Activated T-cell treated with anti-CD3 and anti-CD28 coated beads, Interleukin-2, amount 50 U/mL, for 48 hours (primary cell): Measurements from ENCODE around the gene GAL3ST3.
A peak's percentile ranks its signal among the peaks of the same experiment; 100 is the strongest.
"Not testable (repeated sequence)": the region's sequence is repeated elsewhere in the genome, so short reads cannot be mapped to it uniquely, and the experiment has no call there.

Experiments
- DNase-seq, 2 experiments: peaks; one replicate each; pipeline ENCODE4 v3.0.0-alpha.2; 2020

GAL3ST3 gene, protein sequence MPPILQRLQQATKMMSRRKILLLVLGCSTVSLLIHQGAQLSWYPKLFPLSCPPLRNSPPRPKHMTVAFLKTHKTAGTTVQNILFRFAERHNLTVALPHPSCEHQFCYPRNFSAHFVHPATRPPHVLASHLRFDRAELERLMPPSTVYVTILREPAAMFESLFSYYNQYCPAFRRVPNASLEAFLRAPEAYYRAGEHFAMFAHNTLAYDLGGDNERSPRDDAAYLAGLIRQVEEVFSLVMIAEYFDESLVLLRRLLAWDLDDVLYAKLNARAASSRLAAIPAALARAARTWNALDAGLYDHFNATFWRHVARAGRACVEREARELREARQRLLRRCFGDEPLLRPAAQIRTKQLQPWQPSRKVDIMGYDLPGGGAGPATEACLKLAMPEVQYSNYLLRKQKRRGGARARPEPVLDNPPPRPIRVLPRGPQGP

DNA sequence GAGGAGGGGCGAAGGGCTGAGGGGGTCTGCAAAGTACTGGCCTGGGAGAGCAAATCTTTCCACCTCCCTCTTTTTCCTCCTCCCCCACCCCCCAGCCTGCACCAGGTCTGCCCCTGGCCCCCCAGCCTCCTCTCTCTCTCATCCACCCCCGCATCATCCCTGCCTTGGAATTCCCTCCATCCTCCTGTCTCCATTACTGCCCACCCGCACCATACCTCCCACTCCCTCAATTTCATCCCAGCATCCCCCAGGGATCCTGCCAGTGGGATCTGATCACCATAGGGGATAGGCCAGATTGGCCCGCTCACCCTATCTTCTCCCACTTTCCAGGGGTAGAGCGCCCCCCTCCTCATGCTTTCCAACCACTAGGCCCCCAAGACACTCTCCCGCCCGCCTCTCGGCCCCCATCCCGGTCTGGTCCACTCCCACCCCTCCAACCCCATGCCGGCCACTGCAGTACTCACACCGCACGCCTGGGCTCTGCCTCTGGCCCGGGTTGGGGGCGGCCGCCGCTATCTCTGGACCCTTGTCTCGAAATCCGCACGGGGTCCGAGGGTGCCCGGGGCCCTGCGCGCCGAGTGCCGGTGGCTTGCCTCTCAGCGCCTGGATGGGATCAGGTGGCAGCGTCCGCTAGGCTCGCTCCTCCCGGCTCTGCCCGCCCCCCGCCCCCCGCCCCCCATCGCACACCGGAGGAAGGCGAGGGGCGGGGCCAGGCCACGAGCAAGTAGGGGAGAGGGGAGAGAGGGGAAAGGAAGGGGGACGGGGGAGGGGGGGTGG is at the start of gene GAL3ST3:
Gene GAL3ST3 (minus strand): TSS at position 615 of the 777 bp plus-strand sequence. CDS start 3,746 bp downstream, outside the sequence.
- no peak for DNase-seq

DNA sequence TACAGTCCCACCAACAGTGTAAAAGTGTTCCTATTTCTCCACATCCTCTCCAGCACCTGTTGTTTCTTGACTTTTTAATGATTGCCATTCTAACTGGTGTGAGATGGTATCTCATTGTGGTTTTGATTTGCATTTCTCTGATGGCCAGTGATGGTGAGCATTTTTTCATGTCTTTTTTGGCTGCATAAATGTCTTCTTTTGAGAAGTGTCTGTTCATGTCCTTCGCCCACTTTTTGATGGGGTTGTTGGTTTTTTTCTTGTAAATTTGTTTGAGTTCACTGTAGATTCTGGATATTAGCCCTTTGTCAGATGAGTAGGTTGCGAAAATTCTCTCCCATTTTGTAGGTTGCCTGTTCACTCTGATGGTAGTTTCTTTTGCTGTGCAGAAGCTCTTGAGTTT is 43.2 kb upstream of the GAL3ST3 start:
- DNase-seq, result not testable (repeated sequence)

DNA sequence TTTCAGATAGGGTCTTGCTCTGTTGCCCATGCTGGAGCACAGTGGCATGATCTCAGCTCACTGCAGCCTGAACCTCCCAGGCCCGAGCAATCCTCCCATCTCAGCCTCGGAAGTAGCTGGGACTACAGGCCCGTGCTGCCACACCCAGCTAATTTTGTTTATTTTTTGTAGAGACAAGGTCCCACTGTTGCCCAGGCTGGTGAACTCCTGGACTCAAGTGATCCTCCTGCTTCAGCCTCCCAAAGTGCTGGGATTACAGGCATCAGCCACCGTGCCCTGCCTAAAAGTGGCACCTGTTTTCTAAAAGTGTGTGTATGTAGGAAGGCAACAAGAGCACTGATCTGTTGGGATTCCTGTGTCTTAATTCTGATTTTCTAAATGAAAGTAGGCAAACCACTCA is 41.3 kb upstream of the GAL3ST3 start:
- DNase-seq, result no peak

DNA sequence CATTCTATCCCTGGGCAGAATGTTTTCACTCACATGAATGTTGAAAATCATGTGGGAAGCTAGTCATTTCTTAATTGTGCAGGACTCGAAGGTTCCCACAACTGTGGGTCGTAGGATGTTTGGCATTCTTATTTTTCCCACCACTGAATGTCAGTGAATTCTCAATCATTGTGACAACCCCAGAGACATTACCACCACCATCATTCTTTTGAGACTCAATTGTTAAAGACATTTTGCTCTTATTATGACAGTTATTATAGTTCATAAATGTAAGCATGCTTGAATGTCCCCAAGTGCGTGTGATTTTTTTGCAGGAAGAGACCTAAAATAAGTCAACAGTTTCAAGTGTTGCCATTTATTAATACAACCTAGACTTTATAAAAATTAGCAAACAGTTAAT is 40.1 kb upstream of the GAL3ST3 start:
- no peak for DNase-seq

DNA sequence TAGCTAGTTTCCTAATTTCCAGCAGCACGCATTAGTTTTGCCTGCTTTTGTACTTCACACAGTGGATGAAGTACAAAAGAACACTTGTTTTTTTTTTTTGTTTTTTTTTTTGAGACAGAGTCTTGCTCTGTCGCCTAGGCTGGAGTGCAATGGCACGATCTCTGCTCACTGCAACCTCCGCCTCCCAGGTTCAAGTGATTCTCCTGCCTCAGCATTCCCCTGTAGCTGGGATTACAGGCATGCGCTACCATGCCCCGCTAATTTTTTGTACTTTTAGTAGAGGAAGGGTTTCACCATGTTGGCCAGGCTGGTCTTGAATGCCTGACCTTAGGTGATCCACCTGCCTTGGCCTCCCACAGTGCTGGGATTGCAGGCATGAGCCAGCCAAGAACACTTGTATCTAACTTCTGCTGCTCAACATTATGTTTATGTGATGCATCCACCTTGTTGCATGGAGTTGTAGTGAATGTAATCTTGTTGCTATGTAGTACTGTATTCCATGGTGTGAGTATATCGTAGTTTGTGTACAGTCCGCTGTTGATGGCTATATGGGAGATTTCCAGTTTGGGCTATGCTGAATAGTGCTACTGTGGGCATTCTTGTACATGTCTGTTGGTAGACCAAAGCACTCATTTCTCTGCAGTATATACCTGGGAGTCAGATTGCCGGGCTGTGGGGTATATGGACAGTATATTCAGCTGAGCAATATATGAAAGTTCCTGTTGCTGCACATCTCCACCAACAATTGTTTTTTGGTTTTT is 38.4 kb upstream of the GAL3ST3 start:
- DNase-seq, result no peak

DNA sequence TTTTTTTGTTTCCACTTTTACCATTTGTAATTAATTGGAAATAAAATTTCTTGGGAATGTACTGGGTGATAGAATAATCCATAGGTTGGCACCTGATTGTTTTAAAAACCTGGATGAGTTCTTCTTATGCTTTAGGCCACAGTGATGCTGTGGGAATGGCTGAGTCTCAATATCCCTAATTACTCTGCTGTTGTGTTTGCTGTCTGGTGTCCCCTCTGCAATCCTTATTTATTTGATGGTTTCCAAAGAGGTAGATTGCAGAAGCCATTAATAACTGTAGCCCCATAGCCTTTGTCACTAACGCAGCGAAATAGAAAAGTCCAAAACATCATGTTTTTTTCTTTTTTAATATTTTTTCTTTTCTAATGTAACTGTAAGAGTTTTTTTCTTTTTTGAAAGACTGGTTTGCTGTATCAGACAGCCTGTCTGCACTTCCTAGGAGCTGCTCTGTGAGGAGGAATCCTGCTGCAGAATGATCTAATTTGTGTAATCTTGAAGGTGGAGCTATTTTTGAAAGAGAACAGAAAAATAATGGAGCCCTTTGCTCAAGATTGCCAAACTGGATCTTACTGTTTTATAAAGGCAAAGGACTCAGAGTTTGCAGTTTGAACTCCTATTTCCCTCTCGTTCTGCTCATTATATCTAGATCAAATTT is 36.0 kb upstream of the GAL3ST3 start:
- no peak for DNase-seq

DNA sequence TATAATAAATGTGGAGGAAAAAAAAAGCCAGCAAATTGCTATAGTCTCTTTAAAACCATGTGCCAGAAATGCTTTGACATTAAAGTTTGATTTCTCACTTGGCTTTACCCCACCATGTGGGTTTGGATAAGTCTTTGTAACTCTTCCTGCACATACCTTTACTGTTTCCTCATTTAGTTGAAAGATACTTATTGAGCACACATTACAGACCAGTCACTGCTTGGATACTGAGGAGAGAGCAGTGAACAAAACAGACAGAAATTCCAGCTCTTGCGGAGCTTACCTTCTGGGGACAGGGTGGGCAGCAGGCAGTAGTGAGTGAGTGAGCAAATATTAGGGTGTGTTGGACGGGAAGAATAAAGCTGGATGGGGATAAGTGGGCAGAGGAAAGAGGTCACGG is 34.8 kb upstream of the GAL3ST3 start:
- DNase-seq, result no peak

DNA sequence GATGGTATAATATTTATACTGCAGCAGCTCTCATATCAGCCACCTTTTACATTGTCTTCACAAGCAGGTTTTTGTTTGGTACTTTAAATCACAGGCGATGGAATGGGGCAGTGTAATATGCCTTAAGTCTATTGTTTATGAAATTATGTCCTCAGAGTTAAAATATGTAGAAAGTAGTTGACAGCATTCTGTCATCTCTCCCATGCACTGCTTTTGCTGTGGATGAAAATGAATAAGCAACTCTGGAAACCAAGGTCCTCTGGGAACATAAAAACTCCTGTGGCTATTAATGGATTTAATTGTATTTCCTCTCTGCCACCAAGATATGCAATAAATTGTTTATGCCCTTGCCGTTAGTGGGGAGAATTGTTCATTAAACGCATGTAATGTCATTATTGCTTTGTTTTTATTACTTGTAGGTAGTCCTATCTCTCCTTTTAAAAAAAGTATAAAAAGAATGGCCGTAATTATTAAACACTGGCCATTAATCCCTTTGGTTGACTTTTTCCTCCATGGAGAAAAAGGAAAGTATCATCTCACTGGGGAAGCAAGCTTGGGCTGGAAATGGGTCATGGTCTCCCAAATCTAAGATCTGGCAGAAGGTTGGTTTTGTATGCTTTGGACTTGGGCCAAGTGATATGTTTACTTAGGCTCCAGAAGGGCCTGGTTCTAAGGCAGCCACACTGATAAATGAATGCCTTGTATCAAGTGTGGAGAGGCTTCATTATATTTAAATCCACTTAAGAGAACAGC is 34.2 kb upstream of the GAL3ST3 start:
- DNase-seq, result no peak

DNA sequence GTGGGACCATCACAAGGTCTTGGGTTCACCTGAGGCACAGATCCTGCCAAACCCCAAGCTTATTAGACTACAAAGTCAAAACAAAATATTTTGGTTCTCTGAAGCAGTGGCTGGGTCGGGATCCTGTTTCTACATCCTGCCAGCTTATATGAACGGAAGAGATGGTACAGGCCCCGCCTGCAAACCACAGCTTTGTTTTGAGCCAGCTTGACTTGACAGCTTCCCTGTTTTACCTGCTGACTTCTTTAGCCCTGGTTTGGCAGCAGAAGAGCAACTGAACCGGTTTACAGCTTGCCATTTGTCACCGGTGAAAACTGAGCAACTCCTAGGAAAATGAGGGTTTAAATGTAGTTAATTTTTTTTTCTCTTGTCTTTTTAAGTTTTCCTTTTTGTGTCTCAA is 32.5 kb upstream of the GAL3ST3 start:
- DNase-seq, result peak; percentile 65 to 72

DNA sequence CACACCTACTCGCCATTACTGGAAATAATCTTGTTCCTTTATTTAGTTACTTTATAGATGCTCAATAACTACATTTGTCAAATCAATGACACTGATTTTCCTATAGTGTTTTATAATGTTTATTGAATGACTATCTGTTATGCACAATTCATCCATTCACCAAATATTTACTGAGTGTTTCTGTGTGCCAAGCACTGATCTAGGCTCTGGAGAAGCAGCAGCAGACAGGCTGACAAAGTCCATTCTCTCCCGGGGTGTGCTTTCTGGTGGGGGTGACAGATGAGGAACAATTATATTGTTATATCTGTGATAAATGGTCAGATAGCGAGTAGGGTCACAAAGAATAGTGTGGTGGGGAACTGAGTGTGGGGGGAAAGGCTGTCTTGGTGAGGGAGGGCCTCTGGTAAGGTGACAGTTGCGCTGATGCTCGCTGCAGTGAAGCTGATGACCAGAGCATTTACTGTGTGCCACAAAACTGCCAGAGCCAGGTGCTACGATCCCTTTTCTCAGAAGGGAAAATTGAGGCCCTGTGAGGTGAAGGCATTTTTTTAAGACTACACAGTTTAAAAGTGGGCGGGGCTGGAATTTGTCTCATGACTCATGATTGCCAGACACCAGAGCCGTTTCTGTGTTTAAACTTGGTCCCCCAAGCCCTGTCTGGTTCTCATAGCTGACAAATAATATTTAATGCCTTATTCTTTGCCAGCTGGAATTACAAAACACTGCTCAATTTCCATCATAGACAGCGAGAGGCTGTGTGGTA is 31.3 kb upstream of the GAL3ST3 start:
- DNase-seq, result peak; percentile 69 to 70

DNA sequence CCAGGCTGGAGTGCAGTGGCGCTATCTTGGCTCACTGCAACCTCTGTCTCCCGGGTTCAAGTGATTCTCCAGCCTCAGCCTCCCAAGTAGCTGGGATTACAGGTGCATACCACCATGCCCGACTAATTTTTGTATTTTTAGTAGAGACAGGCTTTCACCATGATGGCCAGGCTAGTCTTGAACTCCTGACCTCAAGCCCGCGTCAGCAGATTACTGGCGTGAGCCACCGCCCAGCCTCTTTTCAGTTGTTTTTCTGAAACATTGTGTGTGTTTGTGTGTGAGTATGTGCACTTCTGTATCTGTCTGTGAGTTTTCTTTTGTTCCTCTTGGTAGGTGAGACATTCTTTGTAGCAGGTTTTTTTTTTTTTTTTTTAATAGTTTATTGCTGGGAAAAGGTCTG is 30.0 kb upstream of the GAL3ST3 start:
- not testable (repeated sequence) for DNase-seq

DNA sequence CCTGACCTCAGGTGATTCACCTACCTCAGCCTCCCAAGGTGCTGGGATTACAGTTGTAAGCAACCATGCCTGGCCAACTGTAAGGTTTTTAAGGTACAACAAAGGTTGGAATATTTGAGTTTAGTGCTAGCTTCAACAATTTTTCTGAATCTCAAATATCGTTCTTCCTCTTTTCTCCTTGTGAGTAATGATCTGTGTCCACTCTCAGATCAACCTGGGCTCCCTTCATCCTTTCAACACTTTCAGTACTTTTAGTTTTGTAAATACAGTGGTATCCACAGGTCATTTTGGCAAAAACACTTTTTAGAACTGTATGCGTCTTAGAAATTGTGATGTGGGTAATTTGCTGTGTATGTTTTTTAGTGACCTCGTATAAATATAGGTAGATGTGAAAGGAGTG is 29.0 kb upstream of the GAL3ST3 start:
- DNase-seq, result no peak

DNA sequence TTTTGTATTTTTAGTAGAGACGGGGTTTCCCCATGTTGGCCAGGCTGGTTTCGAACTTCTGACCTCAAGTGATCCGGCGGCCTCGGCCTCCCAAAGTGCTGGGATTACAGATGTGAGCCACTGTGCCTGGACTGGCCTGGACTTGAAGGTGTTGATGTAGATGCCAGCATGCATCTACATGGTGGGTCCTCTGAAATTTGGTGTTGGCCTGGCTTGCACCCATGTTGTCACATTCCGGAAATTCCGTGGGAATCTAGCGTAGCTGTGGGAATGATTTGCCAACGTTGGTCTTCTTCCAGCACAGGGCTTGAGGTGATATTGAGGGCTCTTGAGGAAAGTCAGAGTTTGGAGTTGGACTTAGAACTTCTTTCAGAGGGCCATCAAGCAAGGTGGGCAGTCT is 27.6 kb upstream of the GAL3ST3 start:
- DNase-seq, result no peak

DNA sequence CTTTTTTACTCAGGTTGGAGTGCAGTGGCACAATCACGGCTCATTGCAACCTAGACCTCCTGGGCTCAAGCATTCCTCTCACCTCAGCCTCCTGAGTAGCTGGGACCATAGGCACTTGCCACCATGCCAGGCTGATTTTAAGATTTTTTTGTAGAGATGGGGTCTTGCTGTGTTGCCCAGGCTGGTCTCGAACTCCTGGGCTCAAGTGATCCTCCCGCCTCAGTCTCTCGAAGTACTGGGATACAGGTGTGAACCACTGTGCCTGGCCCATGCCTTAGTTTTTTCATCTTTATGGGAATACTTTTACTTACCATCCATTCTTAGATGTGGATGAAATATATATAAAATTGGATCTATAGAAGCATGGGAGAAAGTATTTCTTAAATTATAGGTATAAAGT is 26.3 kb upstream of the GAL3ST3 start:
- DNase-seq, result no peak

DNA sequence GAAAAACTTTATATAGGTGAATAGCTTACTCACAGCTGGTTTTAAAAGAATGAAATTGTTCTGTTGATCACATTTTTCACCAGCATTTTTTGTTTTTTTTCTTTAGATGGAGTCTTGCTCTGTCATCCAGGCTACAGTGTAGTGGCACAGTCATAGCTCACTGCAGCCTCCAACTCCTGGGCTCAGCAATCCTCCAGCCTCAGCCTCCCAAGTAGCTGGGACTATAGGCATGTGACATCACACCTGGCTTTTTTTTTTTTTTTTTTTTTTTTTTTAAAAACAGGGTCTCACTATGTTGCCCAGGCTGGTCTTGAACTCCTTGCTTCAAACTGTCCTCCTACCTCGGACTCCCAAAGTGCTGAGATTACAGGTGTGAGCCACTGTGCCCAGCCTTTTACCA is 24.7 kb upstream of the GAL3ST3 start:
- DNase-seq, result no peak

DNA sequence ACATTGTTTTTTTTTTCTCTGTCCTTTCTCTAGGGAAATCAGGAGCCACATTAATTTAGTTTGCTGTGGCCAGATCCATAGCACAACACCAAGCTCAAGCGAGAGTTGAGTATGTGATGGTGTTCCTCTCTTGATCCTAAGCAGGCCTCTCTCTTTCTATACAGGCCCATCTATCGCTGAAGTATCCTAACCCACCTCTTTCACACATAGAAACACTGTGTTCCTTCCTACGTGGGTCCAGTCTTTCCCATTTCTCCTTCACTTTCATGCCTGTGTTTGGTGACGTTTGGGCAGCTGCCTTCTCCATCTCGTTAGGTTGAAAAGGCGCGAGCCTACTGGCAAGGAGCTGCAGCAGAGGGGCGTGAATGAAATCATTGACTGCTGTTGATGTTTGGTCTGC is 23.6 kb upstream of the GAL3ST3 start:
- DNase-seq, result no peak

DNA sequence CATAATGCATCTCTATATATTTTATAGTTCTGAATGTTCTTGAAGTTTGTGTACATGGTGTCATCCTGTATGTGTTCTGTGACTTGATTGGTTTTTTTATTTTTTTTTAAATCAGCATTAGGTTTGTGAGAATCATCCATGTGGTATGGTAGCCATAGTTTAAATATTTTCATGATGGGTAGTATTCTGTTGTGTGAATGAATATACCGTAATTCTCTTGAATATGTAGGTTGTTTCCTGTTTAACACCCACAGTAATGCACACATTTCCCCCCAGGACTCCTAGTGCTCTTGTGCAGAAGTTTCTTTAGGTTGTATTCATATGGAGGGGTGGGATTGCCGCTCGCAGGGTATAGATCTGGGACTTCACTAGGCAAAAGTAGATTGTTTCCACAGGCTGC is 23.1 kb upstream of the GAL3ST3 start:
- no peak for DNase-seq

DNA sequence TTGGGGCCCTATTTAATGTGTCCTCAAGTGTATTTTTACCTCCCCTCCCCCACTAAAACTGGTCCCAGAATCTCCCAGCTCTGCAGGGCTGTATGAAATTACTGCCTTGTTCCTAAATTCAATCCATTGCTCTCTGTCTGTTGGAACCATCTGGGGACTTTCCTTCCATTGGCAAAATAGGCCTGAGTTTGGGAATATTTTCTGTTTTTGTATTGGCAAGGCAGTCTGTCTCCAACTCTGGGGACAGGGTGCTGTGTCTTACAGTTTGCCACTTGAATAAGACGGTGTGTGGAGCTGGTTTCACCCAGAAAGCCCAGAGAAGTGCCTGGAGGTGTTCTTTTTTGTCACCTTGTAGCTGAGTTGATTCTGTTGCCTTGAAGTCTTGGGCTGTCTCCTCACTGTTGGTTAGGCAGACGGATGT is 22.4 kb upstream of the GAL3ST3 start:
- no peak for DNase-seq

DNA sequence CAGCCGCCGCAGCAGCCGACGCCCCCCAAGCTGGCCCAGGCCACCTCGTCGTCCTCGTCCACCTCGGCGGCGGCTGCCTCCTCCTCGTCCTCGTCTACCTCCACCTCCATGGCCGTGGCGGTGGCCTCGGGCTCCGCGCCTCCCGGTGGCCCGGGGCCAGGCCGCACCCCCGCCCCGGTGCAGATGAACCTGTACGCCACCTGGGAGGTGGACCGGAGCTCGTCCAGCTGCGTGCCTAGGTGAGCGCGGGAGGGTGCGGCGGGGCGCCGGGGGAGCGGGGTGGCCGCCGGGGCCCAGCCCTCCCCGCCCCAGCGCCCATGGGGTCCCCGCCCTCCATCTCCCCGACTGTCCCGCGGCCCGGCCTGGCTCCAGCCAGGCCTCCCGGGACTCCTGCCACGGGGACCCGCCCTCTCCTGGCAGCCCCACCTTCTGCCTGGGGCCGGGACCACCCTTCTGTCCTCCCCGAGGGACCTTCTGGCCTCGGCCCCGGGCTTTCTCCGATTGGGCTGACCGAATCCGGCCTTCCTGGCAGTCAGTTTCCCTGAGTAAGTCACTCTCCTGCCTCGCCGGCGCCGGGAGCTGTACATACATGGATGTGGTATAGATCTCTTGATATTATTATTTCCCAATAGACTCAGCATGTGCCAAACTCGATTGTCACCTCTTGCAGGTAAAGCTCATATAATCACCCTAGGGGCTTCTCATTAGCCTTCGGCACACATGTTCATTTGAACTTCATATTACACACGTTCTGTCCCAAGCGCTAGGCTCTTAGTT is 21.8 kb upstream of the GAL3ST3 start:
- DNase-seq, result peak; percentile 57 to 61
